DMS79 treated with DMSO at 0.1 percent for 48 hours (cell line): ENCODE data around the gene ARHGAP11A.

Source experiments
- DNase-seq: peaks from one replicate; lab custom pipeline; 2025; lab: John Stamatoyannopoulos, UW

Gene ARHGAP11A

GRCh38 chr15:32656091-32656490 lies 40.8 kb downstream of the ARHGAP11A start:
- no peak for DNase-seq

DNA sequence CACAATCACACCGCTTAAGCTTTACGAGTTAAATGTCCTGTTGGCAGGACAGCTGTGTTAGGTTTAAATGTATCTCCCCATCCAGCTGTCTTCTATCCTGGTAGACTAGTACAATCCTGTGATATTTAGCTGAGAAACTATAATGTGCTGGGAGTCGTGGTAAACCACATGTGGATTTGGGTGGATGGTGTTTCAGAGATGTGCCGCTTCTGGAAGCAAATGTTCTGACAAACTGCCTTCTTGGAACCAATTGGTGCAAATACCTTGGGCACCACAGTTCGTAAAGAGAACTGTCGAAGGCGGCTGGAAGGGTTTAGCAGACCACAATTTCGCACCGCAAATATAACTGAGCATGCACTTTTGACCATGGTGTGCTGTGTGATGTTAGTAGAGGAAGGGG lies 41.2 kb downstream of the ARHGAP11A start:
- no peak for DNase-seq

- DNase-seq, result peak; percentile 32
Measured at GRCh38 chr15:32657198-32657883, 42.0 kb downstream of the ARHGAP11A start.

DNA sequence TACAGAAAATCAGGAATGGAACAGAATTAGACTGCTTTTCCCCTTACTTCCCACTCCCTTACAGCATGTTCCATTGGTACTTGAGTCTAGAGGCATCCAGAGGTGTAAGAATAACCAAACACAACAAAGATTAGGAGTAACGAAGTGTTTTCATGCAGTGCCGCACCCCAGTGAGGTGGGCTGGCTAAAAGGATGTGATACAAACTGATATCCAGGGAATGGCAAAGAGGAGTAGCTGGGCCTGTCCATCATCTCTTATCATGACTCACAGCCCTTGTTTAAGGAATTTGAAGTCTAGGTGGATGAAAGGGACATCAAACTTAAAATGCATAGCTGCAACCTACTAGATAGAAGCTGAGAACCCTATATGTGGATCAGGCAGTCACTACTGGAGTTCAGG lies 42.6 kb downstream of the ARHGAP11A start:
- no peak for DNase-seq

DNA sequence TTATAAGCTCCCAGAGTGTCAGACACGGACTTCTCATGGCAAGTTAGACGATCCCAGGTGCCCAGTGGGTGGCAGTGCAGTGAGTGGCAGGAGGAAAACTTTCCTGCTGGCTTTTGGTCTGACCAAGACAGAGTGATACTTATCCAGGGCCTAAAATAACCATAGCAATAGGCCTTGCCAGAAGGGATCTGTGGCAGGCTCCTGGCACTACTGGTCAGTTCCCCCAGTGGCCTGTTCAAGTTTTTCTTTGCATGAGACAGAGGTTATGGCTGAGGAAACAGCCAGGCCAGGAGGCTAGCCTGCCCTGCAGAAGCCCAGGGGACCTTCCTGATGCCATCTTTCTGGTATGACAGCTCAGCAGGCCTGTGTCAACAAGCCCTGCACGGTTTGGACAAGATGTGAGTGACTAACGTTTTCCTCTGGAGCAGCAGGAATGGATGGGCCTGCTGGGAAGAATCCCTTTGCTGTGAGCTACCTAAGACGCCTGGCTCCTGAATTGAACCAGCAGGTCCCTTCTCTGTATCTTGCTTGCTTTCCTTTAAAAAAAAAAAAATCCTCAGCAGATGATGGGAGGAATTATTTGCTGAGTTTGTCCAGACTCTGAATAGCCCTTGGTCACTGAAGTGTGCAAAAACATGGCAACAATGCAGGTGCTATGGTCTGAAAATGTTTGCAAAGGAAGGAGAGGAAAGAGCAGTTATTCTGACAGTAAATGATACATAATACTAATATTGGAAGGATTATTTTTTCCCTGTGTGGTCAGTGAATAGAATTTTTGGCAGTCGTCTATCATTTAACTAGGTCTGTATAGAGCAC lies 44.2 kb downstream of the ARHGAP11A start:
- DNase-seq, result peak; percentile 64

GRCh38 chr15:32663671-32664070 lies 48.4 kb downstream of the ARHGAP11A start:
- no peak for DNase-seq

GRCh38 chr15:32664796-32665195 lies 49.5 kb downstream of the ARHGAP11A start:
- no peak for DNase-seq

DNA sequence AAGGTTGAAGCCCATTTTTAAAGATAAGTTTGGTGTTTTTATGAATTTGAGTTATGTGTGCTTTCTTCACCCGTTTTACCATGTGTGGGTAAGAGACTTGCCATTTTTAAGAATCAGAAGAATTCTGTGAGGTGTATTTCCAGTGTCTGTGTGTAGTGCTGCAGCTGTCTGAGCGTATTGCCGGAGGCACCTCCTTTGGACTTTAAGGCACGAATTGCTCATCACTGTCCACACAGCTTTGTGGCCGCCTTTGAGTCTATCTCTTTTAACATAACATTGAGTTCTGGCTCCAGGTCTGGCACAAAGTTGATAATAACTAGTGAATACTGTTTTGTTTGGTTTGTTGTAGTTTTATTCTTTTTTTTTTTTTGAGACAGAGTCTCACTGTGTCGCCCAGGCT lies 52.0 kb downstream of the ARHGAP11A start:
- DNase-seq, result no peak

- DNase-seq, result no peak
Measured at GRCh38 chr15:32668942-32669341, 53.6 kb downstream of the ARHGAP11A start.

DNA sequence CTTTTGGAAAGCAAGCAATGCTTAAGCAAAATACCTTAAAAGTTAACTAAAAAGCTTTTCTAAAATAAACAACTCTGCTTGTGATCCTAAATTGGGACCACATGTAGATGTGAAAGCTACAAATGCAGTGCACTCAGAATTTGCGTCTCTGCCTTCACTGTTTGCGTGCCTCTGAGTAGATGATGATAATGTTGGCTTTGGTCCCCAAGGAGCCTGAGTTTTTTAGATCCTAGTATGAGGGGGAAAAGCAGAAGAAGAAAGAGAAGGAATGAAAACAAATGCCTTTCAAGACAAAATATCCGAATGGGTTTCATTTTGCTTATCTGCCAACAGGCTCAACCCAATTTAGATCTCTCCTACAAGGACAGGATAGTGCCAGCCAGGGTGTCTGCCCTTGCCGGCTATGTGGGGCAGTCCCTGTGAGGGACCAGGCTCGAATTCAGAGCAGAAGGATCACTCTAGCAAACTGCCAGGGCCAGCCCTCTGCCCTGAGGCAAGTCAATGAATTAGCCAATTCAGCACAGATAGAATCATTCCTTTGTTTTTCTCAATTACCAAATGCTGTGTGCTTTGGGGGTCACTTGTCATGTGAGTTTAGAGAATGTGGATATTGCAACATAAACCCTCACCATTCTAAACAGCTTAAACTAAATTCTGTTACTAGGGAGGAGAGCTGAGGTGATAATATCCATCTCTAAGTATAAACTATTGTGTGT lies 54.8 kb downstream of the ARHGAP11A start:
- DNase-seq, result no peak

- DNase-seq, result no peak
Measured at GRCh38 chr15:32670623-32671022, 55.3 kb downstream of the ARHGAP11A start.

GRCh38 chr15:32671339-32672325 lies 56.3 kb downstream of the ARHGAP11A start:
- no peak for DNase-seq

GRCh38 chr15:32674681-32675080 lies 59.4 kb downstream of the ARHGAP11A start:
- DNase-seq, result no peak

- DNase-seq, result no peak
Measured at GRCh38 chr15:32675466-32675865, 60.2 kb downstream of the ARHGAP11A start.

GRCh38 chr15:32676169-32676568 lies 60.9 kb downstream of the ARHGAP11A start:
- peak; percentile 86 for DNase-seq

DNA sequence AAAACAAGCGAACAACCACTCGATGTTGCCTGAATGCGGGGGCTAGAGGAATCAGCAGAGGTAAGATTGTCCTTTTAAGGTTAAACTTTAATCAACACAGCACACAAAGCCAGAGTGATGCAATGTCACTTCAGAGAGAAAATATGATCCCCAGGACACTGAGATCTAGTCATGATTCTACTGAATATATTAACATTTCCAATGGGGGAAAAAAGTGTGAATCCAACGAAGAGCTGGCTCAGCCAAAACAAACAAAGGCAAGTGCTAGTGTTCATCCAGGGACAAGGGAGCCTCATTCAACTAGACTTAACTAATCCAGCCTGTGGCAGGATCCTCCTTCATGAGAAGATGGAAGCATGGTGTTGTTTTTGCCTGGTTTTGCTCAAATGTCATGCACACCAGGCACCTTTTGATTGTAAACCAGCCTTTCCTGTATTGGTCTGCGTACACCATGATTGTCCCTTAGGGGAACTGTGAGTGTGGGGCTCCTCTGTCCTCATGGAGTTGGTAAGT lies 62.0 kb downstream of the ARHGAP11A start:
- peak; percentile 73 for DNase-seq

- peak; percentile 73 for DNase-seq
Measured at GRCh38 chr15:32679298-32679690, 64.0 kb downstream of the ARHGAP11A start.

DNA sequence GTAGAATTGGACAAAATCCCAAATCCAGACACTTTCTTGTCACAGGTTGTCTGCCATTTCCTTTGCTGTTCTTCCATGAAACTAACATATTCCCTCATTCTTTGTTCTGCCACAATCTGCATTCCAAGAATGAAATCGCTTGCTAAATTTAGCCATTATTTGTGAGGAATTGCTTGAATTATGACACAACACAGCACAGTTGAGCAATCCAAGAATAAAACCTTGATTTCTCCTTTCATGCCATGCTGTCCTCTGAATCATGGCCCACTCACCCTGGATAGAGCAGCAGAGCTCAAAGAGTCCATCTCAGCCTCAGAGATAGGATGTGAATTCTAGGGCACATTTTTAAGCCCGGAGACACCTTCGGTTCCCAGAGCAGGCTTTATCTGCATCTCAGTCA lies 67.3 kb downstream of the ARHGAP11A start:
- DNase-seq, result no peak

DNA sequence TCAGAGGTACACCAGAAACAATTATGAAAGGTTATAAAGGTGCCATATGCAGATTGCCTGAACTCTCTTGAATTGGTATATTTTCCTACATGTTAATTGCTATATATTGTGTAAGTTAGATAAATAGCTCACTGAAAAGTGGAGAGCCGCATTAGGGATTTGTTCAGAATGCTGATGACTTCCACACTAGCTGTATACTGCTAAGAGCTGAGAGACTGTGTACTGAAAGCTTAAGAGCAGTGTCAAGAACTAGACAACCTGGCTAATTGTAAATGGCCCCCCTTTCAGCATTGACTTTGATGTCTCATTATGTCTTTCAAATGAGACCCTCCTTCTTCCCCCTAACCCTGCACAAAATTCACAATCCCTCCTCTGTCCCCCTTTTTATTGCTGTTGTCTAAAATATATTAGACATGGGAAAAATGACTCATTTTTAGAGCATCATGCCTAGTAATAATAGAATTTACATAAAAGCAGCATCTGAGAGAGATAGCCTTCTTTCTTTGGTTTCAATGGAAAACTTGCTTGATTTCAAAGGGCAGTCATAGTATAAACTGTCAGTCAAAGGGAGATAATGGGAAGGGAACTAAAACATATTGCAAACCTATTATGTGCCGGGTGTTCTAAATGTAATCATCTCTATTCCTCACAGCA lies 67.8 kb downstream of the ARHGAP11A start:
- no peak for DNase-seq

- DNase-seq, result no peak
Measured at GRCh38 chr15:32683906-32684584, 68.7 kb downstream of the ARHGAP11A start.
